Measurements from ENCODE around the gene TNP2. TPM values are rescaled to one million over a fixed set of nuclear protein-coding genes. Genes with fewer than 3 reads are reported as not detected.

Gene TNP2
- polyA plus RNA-seq, 1 of the 3 experiments (the other 2 are of a cell fraction): not detected

DNA sequence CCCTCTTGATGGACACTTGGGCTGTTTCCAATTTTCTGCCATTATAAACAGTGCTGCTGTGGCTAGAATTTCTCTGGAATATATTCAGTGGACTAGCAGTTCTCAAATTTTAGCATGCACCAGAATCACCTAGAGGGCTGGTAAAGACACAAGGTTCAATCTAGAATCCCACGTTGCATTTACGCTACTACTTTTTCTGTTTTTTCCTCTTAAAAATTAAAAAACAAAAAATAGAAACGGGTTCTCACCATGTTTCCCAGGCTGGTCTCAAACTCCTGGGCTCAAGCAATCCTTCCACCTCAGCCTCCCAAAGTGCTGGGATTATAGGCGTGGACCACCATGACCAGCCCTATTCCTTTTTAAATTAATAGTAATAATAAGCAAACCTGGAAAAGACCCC is 26.5 kb upstream of the TNP2 start:
- no peak overlapping the region for H3K9ac ChIP-seq
- POLR2A ChIA-PET: no interaction called here
- CTCF ChIA-PET: interaction anchor here (1.1 kb wide), 1 partner anchor 76 kb away, joined by 4 read pairs; no protein-coding TSS in a partner anchor
- DNase-seq: no peak
- no peaks in the 10 kb centered on the region for H3K27me3 ChIP-seq (ENCODE audit: insufficient read depth)
- no peaks in the 10 kb centered on the region for H3K9me2 ChIP-seq
- no peak overlapping the region for H2AFZ ChIP-seq (ENCODE audit: low read depth)
- no peaks in the 10 kb centered on the region for H4K20me1 ChIP-seq (ENCODE audit: insufficient read depth)
- H3K27ac ChIP-seq (ENCODE audit: low read depth in 2 of 2, low read length in 1 of 2): no peak overlapping the region
- H3K79me2 ChIP-seq (ENCODE audit: insufficient read depth): no peaks in the 10 kb centered on the region
- TF ChIP-seq POLR2AphosphoS5 (IDR thresholded peaks at IDR 0.05; ENCODE audit: low read depth, low read length) (no peak), NRF1 (IDR thresholded peaks at IDR 0.05; ENCODE audit: low read depth, low read length) (no peak), GABPA (IDR thresholded peaks at IDR 0.05; ENCODE audit: low read depth) (no peak), MAX (IDR thresholded peaks at IDR 0.05; ENCODE audit: low read depth) (no peak), SIN3A (IDR thresholded peaks at IDR 0.05; ENCODE audit: borderline replicate concordance, low read depth, low read length) (no peak), ZBTB33 (IDR thresholded peaks at IDR 0.05; ENCODE audit: borderline replicate concordance, low read depth) (no peak), IRF3 (IDR thresholded peaks at IDR 0.05; ENCODE audit: low read depth, low read length) (no peak), NFIC (IDR thresholded peaks at IDR 0.05; ENCODE audit: borderline replicate concordance) (no peak), TEAD4 (IDR thresholded peaks at IDR 0.05; ENCODE audit: borderline replicate concordance, insufficient read depth) (no peak), FOXM1 (IDR thresholded peaks at IDR 0.05; ENCODE audit: low read depth) (no peak), SMC3 (IDR thresholded peaks at IDR 0.05; ENCODE audit: low read depth, low read length) (no peak), USF2 (IDR thresholded peaks at IDR 0.05; ENCODE audit: borderline replicate concordance, low read depth, low read length) (no peak), RFX5 (IDR thresholded peaks at IDR 0.05; ENCODE audit: low read length) (no peak), FOXJ3 (CRISPR knock-in tag; IDR thresholded peaks at IDR 0.05) (no peak), RXRA (IDR thresholded peaks at IDR 0.05; ENCODE audit: borderline replicate concordance, low read depth) (no peak), PBX3 (IDR thresholded peaks at IDR 0.05) (no peak), TAF1 (IDR thresholded peaks at IDR 0.05; ENCODE audit: borderline replicate concordance, low read depth, low read length) (no peak), FOSL2 (IDR thresholded peaks at IDR 0.05; ENCODE audit: borderline replicate concordance, low read depth) (no peak), CHD2 (IDR thresholded peaks at IDR 0.05; ENCODE audit: low read length, partially characterized antibody) (no peak), TCF12 (IDR thresholded peaks at IDR 0.05) (no peak)
- no peak overlapping the region for H3K4me2 ChIP-seq
- 91% methylated on average over 4 of the region's 4 CpGs for WGBS (ENCODE audit: low lambda C conversion rate)
- H3F3A ChIP-seq (replicated peaks; ENCODE audit: insufficient read depth): peaks cover 3% of the 10 kb centered on the region
- H3K36me3 ChIP-seq (replicated peaks in 1 of 2; ENCODE audit: control insufficient read depth in 1 of 2, insufficient read depth in 2 of 2, low read length in 1 of 2): no peaks in the 10 kb centered on the region
- no peaks in the 10 kb centered on the region for H3K9me3 ChIP-seq
- peaks cover 0 to 16% of the 10 kb centered on the region in 2 experiments; a peak in 2 of 4 replicates for H3K4me1 ChIP-seq (ENCODE audit: control insufficient read depth in 1 of 2, insufficient read depth in 2 of 2, low read depth in 1 of 2, low read length in 1 of 2)
- no peak overlapping the region for H3K4me3 ChIP-seq (ENCODE audit: low read depth in 2 of 2, low read length in 1 of 2)

Data from SK-N-SH (cell line).